HG02623 (cell line): ENCODE measurements around the gene BORA.
"Not testable (repeated sequence)": the region's sequence is repeated elsewhere in the genome, so short reads cannot be mapped to it uniquely, and the experiment has no call there.

ENCODE experiments used
- ATAC-seq: cut with Tn5 transposase; IDR thresholded peaks from one replicate; pipeline ENCODE4 v1.9.1; 2021; ENCODE audit warnings: moderate library complexity; ENCODE audit not compliant: unreplicated experiment

Gene BORA

GRCh38 chr13:72727417-72728289, at the start of gene BORA, which contains the start of gene MZT1:
BORA (plus strand) TSS chr13:72727923; CDS start chr13:72728941, 1,018 bp downstream.
MZT1 (minus strand) TSS chr13:72727629; CDS start chr13:72727602, 27 bp downstream.
- peak; percentile 93 for ATAC-seq

- no peak for ATAC-seq
Measured at GRCh38 chr13:72678312-72678711, 49.4 kb upstream of the BORA start.

- no peak for ATAC-seq
Measured at GRCh38 chr13:72680353-72680752, 47.4 kb upstream of the BORA start.

- ATAC-seq, result no peak
Measured at GRCh38 chr13:72686766-72687165, 41.0 kb upstream of the BORA start.

- no peak for ATAC-seq
Measured at GRCh38 chr13:72689181-72689696, 38.5 kb upstream of the BORA start.

GRCh38 chr13:72692884-72693514, 34.7 kb upstream of the BORA start:
- no peak for ATAC-seq

- ATAC-seq, result no peak
Measured at GRCh38 chr13:72693832-72694231, 33.9 kb upstream of the BORA start.

- ATAC-seq, result no peak
Measured at GRCh38 chr13:72694314-72694713, 33.4 kb upstream of the BORA start.

- no peak for ATAC-seq
Measured at GRCh38 chr13:72696579-72696978, 31.1 kb upstream of the BORA start.

- ATAC-seq, result no peak
Measured at GRCh38 chr13:72698164-72698563, 29.6 kb upstream of the BORA start.

GRCh38 chr13:72700509-72700908, 27.2 kb upstream of the BORA start:
- no peak for ATAC-seq

- ATAC-seq, result no peak
Measured at GRCh38 chr13:72716776-72717175, 10.9 kb upstream of the BORA start.

GRCh38 chr13:72726185-72726584, 1.5 kb upstream of the BORA start:
- not testable (repeated sequence) for ATAC-seq

GRCh38 chr13:72726726-72727416, 852 bp upstream of the BORA start:
- ATAC-seq, result peak; percentile 24

GRCh38 chr13:72728290-72728605, 525 bp downstream of the BORA start:
- no peak for ATAC-seq

- ATAC-seq, result no peak
Measured at GRCh38 chr13:72737033-72737432, 9.3 kb downstream of the BORA start.

- ATAC-seq, result no peak
Measured at GRCh38 chr13:72740015-72740414, 12.3 kb downstream of the BORA start.

- peak; percentile 37 for ATAC-seq
Measured at GRCh38 chr13:72745260-72745659, 17.5 kb downstream of the BORA start.

GRCh38 chr13:72751220-72751619, 23.5 kb downstream of the BORA start:
- no peak for ATAC-seq

- no peak for ATAC-seq
Measured at GRCh38 chr13:72754111-72754510, 26.4 kb downstream of the BORA start.

- ATAC-seq, result no peak
Measured at GRCh38 chr13:72757792-72758535, 30.2 kb downstream of the BORA start.
